NB4 (cell line): ENCODE data around the gene EPB41L4A.

Experiments
- CTCF ChIP-seq: IDR thresholded peaks from one replicate; pipeline ENCODE4 v1.5.1; 2012; ENCODE audit warnings: low read depth, low read length
- POLR2A ChIP-seq: IDR thresholded peaks from 2 replicates; pipeline ENCODE4 v1.6.1; 2011; ENCODE audit warnings: mild to moderate bottlenecking; ENCODE audit not compliant: insufficient read length; ENCODE audit errors: extremely low read depth

- TF ChIP-seq POLR2A (no peak), CTCF (no peak)
Observed at GRCh38 chr5:112303685-112304084, 115.4 kb downstream of the EPB41L4A start.
